ENCODE results near the gene PHF1.

The PHF1 gene

DNA sequence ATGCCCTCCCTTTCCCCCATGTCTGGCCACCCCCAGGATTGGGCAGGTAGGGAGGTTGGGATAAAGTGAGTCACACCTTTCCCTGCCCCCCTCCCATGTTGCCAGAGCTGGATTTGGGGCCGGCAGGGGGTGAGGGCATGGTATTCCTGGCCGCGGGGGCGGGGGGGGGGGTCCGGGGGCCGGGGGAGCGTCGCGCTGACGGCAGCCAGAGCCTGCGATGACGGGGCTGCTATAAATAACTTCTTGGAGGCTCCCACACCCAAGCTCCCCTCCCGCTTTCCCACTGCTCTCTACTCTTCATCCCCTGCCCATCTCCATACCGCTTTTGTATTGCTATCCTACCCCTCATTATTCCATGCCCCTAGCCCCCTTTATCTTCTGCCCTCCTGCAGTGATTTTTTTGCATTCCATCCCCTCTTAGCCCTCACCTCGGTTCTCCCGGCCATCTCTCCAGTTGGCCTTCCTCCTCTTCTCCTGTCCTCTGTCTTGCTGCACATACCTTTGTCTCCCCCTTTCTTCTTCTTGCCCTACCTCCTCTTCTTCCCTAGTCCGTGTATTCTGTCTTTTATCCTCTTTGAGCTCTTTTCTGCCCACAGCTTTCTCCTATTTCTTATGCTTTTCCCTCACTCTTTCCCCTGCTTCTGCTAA is 22.9 kb downstream of the PHF1 start (continued):
- TF ChIP-seq KLF1 (tag by site-specific recombination; IDR thresholded peaks at IDR 0.05) (0 out of 2 replicates have a peak, but pooled peaks have one; percentile 9), ZNF311 (tag by site-specific recombination; IDR thresholded peaks at IDR 0.05; ENCODE audit: borderline replicate concordance) (no peak), ZNF157 (tag by site-specific recombination; IDR thresholded peaks at IDR 0.05) (no peak), ZNF560 (tag by site-specific recombination; IDR thresholded peaks at IDR 0.05; ENCODE audit: borderline replicate concordance) (no peak), ZNF518A (tag by site-specific recombination; conservative IDR thresholded peaks at IDR 0.05; ENCODE audit: low read depth) (no peak), ZNF501 (tag by site-specific recombination; IDR thresholded peaks at IDR 0.05) (no peak), RBAK (tag by site-specific recombination; IDR thresholded peaks at IDR 0.05) (0 out of 2 replicates have a peak, but pooled peaks have one; percentile 18), PRDM1 (tag by site-specific recombination; IDR thresholded peaks at IDR 0.05) (peak; percentile 88), PRDM2 (tag by site-specific recombination; IDR thresholded peaks at IDR 0.05; ENCODE audit: borderline replicate concordance) (no peak), ZNF248 (tag by site-specific recombination; IDR thresholded peaks at IDR 0.05) (0 out of 2 replicates have a peak, but pooled peaks have one; percentile 13), ZNF837 (tag by site-specific recombination; IDR thresholded peaks at IDR 0.05) (no peak)
- TF ChIP-seq, protein P1, sequence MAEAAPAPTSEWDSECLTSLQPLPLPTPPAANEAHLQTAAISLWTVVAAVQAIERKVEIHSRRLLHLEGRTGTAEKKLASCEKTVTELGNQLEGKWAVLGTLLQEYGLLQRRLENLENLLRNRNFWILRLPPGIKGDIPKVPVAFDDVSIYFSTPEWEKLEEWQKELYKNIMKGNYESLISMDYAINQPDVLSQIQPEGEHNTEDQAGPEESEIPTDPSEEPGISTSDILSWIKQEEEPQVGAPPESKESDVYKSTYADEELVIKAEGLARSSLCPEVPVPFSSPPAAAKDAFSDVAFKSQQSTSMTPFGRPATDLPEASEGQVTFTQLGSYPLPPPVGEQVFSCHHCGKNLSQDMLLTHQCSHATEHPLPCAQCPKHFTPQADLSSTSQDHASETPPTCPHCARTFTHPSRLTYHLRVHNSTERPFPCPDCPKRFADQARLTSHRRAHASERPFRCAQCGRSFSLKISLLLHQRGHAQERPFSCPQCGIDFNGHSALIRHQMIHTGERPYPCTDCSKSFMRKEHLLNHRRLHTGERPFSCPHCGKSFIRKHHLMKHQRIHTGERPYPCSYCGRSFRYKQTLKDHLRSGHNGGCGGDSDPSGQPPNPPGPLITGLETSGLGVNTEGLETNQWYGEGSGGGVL (tag by site-specific recombination; IDR thresholded peaks at IDR 0.05), result 0 out of 2 replicates have a peak, but pooled peaks have one; percentile 55

DNA sequence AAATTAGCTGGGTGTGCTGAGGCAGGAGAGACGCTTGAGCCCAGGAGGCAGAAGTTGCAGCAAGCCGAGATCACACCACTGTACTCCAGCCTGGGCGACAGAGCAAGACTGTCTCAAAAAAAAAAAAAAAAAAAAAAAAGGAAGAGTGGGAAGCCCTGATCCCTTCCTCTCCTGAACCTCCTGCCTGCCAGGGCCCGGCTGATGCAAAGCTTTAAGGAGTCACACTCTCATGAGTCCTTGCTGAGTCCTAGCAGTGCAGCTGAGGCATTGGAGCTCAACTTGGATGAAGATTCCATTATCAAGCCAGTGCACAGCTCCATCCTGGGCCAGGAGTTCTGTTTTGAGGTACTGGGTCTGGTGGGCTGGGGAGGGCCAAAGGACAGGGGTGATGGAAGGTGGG is 24.1 kb downstream of the PHF1 start:
- CTCF ChIA-PET, result interaction anchor here (0.6 kb wide), 3 partner anchors 44 to 306 kb away, joined by 3 read pairs; no protein-coding TSS in a partner anchor
- POLR2A ChIA-PET, result interaction anchor here (0.6 to 0.9 kb wide), 2 partner anchors 9 to 149 kb away, joined by 3 to 5 read pairs; no protein-coding TSS in a partner anchor
- no peak overlapping the region for H3K4me3 ChIP-seq (ENCODE audit: low read depth, low read length)
- H3K36me3 ChIP-seq (ENCODE audit: control insufficient read depth in 2 of 2, insufficient read depth in 1 of 2, low read length in 2 of 2), result peaks cover 8 to 38% of the 10 kb centered on the region in 2 experiments; a peak in 2 of 3 replicates
- H3K27ac ChIP-seq (ENCODE audit: extremely low read depth, low read depth, low read length), result no peak overlapping the region
- H3K9me3 ChIP-seq (ENCODE audit: control insufficient read depth, insufficient read depth, low read depth, low read length), result no peaks in the 10 kb centered on the region
- peaks cover 10% of the 10 kb centered on the region for H3K4me1 ChIP-seq (ENCODE audit: control insufficient read depth, insufficient read depth, low read length)
- no peak for TF ChIP-seq ZNF248 (tag by site-specific recombination; IDR thresholded peaks at IDR 0.05)
- TF ChIP-seq ZFP69B (tag by site-specific recombination; IDR thresholded peaks at IDR 0.05), result no peak
- TF ChIP-seq, protein P2, sequence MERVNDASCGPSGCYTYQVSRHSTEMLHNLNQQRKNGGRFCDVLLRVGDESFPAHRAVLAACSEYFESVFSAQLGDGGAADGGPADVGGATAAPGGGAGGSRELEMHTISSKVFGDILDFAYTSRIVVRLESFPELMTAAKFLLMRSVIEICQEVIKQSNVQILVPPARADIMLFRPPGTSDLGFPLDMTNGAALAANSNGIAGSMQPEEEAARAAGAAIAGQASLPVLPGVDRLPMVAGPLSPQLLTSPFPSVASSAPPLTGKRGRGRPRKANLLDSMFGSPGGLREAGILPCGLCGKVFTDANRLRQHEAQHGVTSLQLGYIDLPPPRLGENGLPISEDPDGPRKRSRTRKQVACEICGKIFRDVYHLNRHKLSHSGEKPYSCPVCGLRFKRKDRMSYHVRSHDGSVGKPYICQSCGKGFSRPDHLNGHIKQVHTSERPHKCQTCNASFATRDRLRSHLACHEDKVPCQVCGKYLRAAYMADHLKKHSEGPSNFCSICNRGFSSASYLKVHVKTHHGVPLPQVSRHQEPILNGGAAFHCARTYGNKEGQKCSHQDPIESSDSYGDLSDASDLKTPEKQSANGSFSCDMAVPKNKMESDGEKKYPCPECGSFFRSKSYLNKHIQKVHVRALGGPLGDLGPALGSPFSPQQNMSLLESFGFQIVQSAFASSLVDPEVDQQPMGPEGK (tag by site-specific recombination; IDR thresholded peaks at IDR 0.05), result no peak
- TF ChIP-seq ZNF221 (tag by site-specific recombination; IDR thresholded peaks at IDR 0.05; ENCODE audit: borderline replicate concordance), result no peak
- no peak for TF ChIP-seq ZNF629 (tag by site-specific recombination; IDR thresholded peaks at IDR 0.05)
- TF ChIP-seq ZNF529 (tag by site-specific recombination; IDR thresholded peaks at IDR 0.05; ENCODE audit: insufficient replicate concordance), result no peak
- TF ChIP-seq GLI2 (tag by site-specific recombination; IDR thresholded peaks at IDR 0.05; ENCODE audit: borderline replicate concordance, low read depth), result no peak
- TF ChIP-seq ZNF423 (tag by site-specific recombination; IDR thresholded peaks at IDR 0.05), result no peak
- no peak for TF ChIP-seq ZNF302 (tag by site-specific recombination; IDR thresholded peaks at IDR 0.05; ENCODE audit: low read depth)
